Ovary (tissue), 3 donors: Measurements from ENCODE around the gene ZBTB44.

Experiments
- CTCF ChIP-seq, 3 donors: fragments of 450-650 bp in 2 of 3; fragments of 200-600 bp in 1 of 3; IDR thresholded peaks; one replicate each; pipeline versions ENCODE4 v1.5.1 to v1.8.0; 2016 to 2022; ENCODE audit warnings: antibody characterized with exemption in 3 of 3, mild to moderate bottlenecking in 1 of 3
- EP300 ChIP-seq: sonication (generic); formaldehyde crosslinking; IDR thresholded peaks from one replicate; pipeline ENCODE4 v1.6.1; 2017; ENCODE audit warnings: antibody characterized with exemption
- POLR2A ChIP-seq: fragments of 450-650 bp; IDR thresholded peaks from one replicate; pipeline ENCODE4 v1.6.1; 2017; ENCODE audit warnings: antibody characterized with exemption, mild to moderate bottlenecking, moderate library complexity
- donor health status: DM: no; HTN: no; CAD: no.

GRCh38 chr11:130199792-130200191 lies 114.9 kb downstream of the ZBTB44 start:
- TF ChIP-seq CTCF (IDR thresholded peaks at IDR 0.05): no peak
- TF ChIP-seq EP300: no peak
- TF ChIP-seq POLR2A: no peak
